K562 (cell line): ENCODE results near the gene TOR1AIP1. TPM values are rescaled to one million over a fixed set of nuclear protein-coding genes. Genes with fewer than 3 reads are reported as not detected.

Source experiments
- ATAC-seq: fragments of 200-7000 bp; cut with Tn5 transposase; 3 replicates; pipeline ENCODE4 v1.9.1; 2020; ENCODE audit warnings: moderate library complexity
- BruUV-seq: library from RNA; stranded (reverse); fragments of 400-500 nt; replicated peaks from 2 replicates; lab custom pipeline; 2021; lab: Mats Ljungman, UMichigan
- CTCF ChIA-PET: fragments of 300-600 bp; formaldehyde crosslinking; extraction: SDS; loops from one replicate; lab custom pipeline; 2021; ENCODE audit warnings: low intra/inter-chr PET ratio; lab: Yijun Ruan, JAX
- POLR2A ChIA-PET: fragments of 300-600, 350-650 bp; sonication (Branson Sonifier 250); formaldehyde crosslinking; extraction: SDS; loops from one replicate; lab custom pipeline; 2021; ENCODE audit warnings: antibody characterized with exemption, inconsistent platforms; lab: Yijun Ruan, JAX
- DNase-seq, 4 experiments: peaks; one replicate each; pipeline versions ENCODE4 v3.0.0 to v3.0.0-alpha.2; 2011 to 2018; ENCODE audit warnings: low spot score in 3 of 4, mixed read lengths in 3 of 4; ENCODE audit errors: extremely low read depth in 1 of 4
- FAIRE-seq: peaks from 2 replicates; lab custom pipeline; 2011; peaks lifted over from hg19 to GRCh38; lab: Jason Lieb, UNC
- H2AFZ ChIP-seq: 2 replicates; pipeline ENCODE4 v1.6.0; 2011; ENCODE audit warnings: low read depth, low read length, control low read depth, inconsistent platforms
- H3K27ac ChIP-seq: fragments of 200-600 bp; 3 replicates; pipeline ENCODE4 v1.8.0; 2011; ENCODE audit warnings: low read depth, mild to moderate bottlenecking, control low read depth, inconsistent platforms, low read length, moderate library complexity, mixed read lengths; ENCODE audit errors: extremely low read depth
- H3K27me3 ChIP-seq, 2 experiments: fragments of 300-600 bp in 1 of 2; 2 replicates in 1 of 2; 3 replicates in 1 of 2; pipeline versions ENCODE4 v1.6.0 to v1.8.0; 2011; ENCODE audit warnings: inconsistent platforms in 2 of 2, low read length in 2 of 2, mild to moderate bottlenecking in 1 of 2, mixed read lengths in 1 of 2, moderate library complexity in 1 of 2; ENCODE audit not compliant: control insufficient read depth in 2 of 2, insufficient read depth in 2 of 2
- H3K36me3 ChIP-seq: fragments of 300-600 bp; 3 replicates; pipeline ENCODE4 v1.8.0; 2011; ENCODE audit warnings: mild to moderate bottlenecking, low read length, inconsistent platforms; ENCODE audit not compliant: control insufficient read depth, insufficient read depth
- H3K4me1 ChIP-seq, 2 experiments: fragments of 200-600 bp in 1 of 2; replicated peaks in 1 of 2; 2 replicates in 1 of 2; 3 replicates in 1 of 2; pipeline versions ENCODE4 v1.5.1 to v1.8.0; 2011; ENCODE audit warnings: inconsistent platforms in 2 of 2, low read length in 2 of 2, mild to moderate bottlenecking in 1 of 2, mixed read lengths in 1 of 2, moderate library complexity in 1 of 2; ENCODE audit not compliant: control insufficient read depth in 2 of 2, insufficient read depth in 2 of 2
- H3K4me2 ChIP-seq: 2 replicates; pipeline ENCODE4 v1.6.1; 2011; ENCODE audit warnings: low read length, control low read depth, inconsistent platforms, mixed read lengths; ENCODE audit not compliant: insufficient read depth
- H3K4me3 ChIP-seq: fragments of 200-600 bp; sonication (generic), shearing (Covaris generic); 2 replicates; pipeline ENCODE4 v1.5.1; 2016; ENCODE audit warnings: control low read depth, inconsistent platforms
- H3K79me2 ChIP-seq: fragments of 200-600 bp; 3 replicates; pipeline ENCODE4 v1.8.0; 2011; ENCODE audit warnings: low read length, inconsistent platforms; ENCODE audit not compliant: control insufficient read depth, insufficient read depth
- H3K9ac ChIP-seq, 2 experiments: 2 replicates each; pipeline versions ENCODE4 v1.6.0 to v1.6.1; 2011; ENCODE audit warnings: low read depth in 2 of 2, low read length in 2 of 2, control low read depth in 1 of 2, inconsistent platforms in 1 of 2, mild to moderate bottlenecking in 1 of 2, mixed read lengths in 1 of 2; ENCODE audit not compliant: insufficient read depth in 1 of 2
- H3K9me1 ChIP-seq: one replicate; pipeline ENCODE4 v1.6.0; 2011; ENCODE audit warnings: inconsistent platforms, mild to moderate bottlenecking, low read length, moderate library complexity; ENCODE audit not compliant: control insufficient read depth, insufficient read depth
- H3K9me3 ChIP-seq: replicated peaks from 2 replicates; pipeline ENCODE4 v1.5.1; 2011; ENCODE audit warnings: low read depth, low read length, inconsistent platforms; ENCODE audit not compliant: control insufficient read depth, insufficient read depth
- H4K20me1 ChIP-seq: replicated peaks from 2 replicates; pipeline ENCODE4 v1.6.1; 2011; ENCODE audit warnings: low read length, inconsistent platforms, mixed read lengths; ENCODE audit not compliant: control insufficient read depth, insufficient read depth
- ESRRA ChIP-seq: fragments of 450-650 bp; IDR thresholded peaks from 2 replicates; pipeline ENCODE4 v1.6.1; 2014; ENCODE audit warnings: low read depth, mild to moderate bottlenecking, moderate library complexity, borderline replicate concordance
- FOXA1 ChIP-seq: fragments of 450-650 bp; IDR thresholded peaks from 2 replicates; pipeline ENCODE4 v1.6.1; 2016; ENCODE audit warnings: mild to moderate bottlenecking, borderline replicate concordance
- SRSF7 ChIP-seq: fragments of 200-400 bp; formaldehyde crosslinking; optimal IDR thresholded peaks from 2 replicates; pipeline ENCODE3; 2017; ENCODE audit warnings: mild to moderate bottlenecking, low read depth, low read length
- ZNF253 ChIP-seq: fragments of 250-450 bp; sonication (Bioruptor Pico); conservative IDR thresholded peaks from 2 replicates; pipeline ENCODE4 v1.6.1; 2021; ENCODE audit warnings: mild to moderate bottlenecking
- WGBS: fragments of 100-300 bp; shearing (Covaris generic); methylation state at CpG from one replicate; pipeline ENCODE4 v1.1.6; 2016; ENCODE audit warnings: low coverage, mixed read lengths; ENCODE audit not compliant: insufficient coverage; ENCODE audit errors: missing lambda C conversion rate; 5-methylcytosine and 5-hydroxymethylcytosine counted together
- in situ Hi-C: fragments of 300-500 bp; cut with MboI; formaldehyde crosslinking; loops from 4 replicates; pipeline ENCODE4 v1.15.0; 2018; ENCODE audit warnings: inconsistent platforms, mixed read lengths
- intact Hi-C: fragments of 100-400 bp; cut with micrococcal nuclease; formaldehyde crosslinking; loops from 2 replicates; pipeline ENCODE4 v1.14.2; 2022
- polyA plus RNA-seq, 8 experiments: library from polyadenylated mRNA; depleted of rRNA in 4 of 8; stranded (reverse) in 5 of 8; unstranded in 3 of 8; fragments of >200 nt; fragmentation: Nextera tagmentation in 2 of 8; fragmentation: Illumina TruSeq in 1 of 8; extraction: Ambion mirVana in 2 of 8; extraction: Trizol in 1 of 8; gene quantifications; 2 replicates each; pipeline versions ENCODE4 v1.2.1 to v1.2.3, GENCODE V29; 2011 to 2014; ENCODE audit warnings: inconsistent platforms in 1 of 8, missing spikeins in 1 of 8
- total RNA-seq, 7 experiments: library from RNA; depleted of rRNA in 6 of 7; stranded (reverse); fragments of >200 nt in 6 of 7; fragmentation: Illumina TruSeq in 2 of 7; extraction: Trizol in 2 of 7; gene quantifications; 2 replicates each; pipeline versions ENCODE4 v1.2.1 to v1.2.3, GENCODE V29; 2011 to 2021; ENCODE audit warnings: low replicate concordance in 1 of 7
- TF ChIP-seq, protein P1 (sequence below): fragments of 450-650 bp; formaldehyde crosslinking; conservative IDR thresholded peaks from 2 replicates; pipeline ENCODE4 v1.4.0; 2022; ENCODE audit warnings: mild to moderate bottlenecking, missing genetic modification characterization

Gene TOR1AIP1
- total and polyA plus RNA-seq, 9 of the 15 experiments (the other 6 are each of a cell fraction or from before 2014, with no cell fraction given), result 18.1 to 46.9 (median 35.5) TPM

GRCh38 chr1:179939941-179940340 lies 57.9 kb downstream of the TOR1AIP1 start:
- Histone ChIP-seq H3K79me2 (no peaks in the 10 kb centered on the region), H3K9me3 (no peaks in the 10 kb centered on the region), H3K4me2 (no peak overlapping the region), H2AFZ (no peak overlapping the region), H3K27me3 (no peaks in the 10 kb centered on the region), H3K27ac (no peak overlapping the region), H4K20me1 (no peaks in the 10 kb centered on the region), H3K4me1 (no peaks in the 10 kb centered on the region), H3K36me3 (no peaks in the 10 kb centered on the region), H3K4me3 (no peak overlapping the region), H3K9me1 (no peaks in the 10 kb centered on the region), H3K9ac (no peak overlapping the region)
- ChIA-PET CTCF (no interaction called here), POLR2A (interaction anchor here (0.6 to 1.1 kb wide), 2 partner anchors 21 to 1165 kb away, joined by 3 to 4 read pairs; no protein-coding TSS in a partner anchor)
- in situ Hi-C loops, result no loop called here
- no TSS peak for BruUV-seq
- no peak for DNase-seq
- intact Hi-C loops, result no loop called here
- TF ChIP-seq ESRRA (no peak), FOXA1 (no peak), ZNF253 (CRISPR knock-in tag) (no peak), SRSF7 (no peak)
- TF ChIP-seq, protein P1, sequence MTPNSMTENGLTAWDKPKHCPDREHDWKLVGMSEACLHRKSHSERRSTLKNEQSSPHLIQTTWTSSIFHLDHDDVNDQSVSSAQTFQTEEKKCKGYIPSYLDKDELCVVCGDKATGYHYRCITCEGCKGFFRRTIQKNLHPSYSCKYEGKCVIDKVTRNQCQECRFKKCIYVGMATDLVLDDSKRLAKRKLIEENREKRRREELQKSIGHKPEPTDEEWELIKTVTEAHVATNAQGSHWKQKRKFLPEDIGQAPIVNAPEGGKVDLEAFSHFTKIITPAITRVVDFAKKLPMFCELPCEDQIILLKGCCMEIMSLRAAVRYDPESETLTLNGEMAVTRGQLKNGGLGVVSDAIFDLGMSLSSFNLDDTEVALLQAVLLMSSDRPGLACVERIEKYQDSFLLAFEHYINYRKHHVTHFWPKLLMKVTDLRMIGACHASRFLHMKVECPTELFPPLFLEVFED (CRISPR knock-in tag), result no peak
- WGBS, result 67% methylated on average over 1 of the region's 1 CpG
- no peak for ATAC-seq
- FAIRE-seq, result no peak
